Posterior vena cava (tissue), 2 donors: ENCODE measurements around the gene TNIK. TPM values are rescaled to one million over a fixed set of nuclear protein-coding genes. Genes with fewer than 3 reads are reported as not detected.

Experiments used
- DNase-seq: peaks from one replicate; pipeline ENCODE4 v3.0.0-alpha.2; 2020; ENCODE audit warnings: low spot score
- intact Hi-C, 2 donors: fragments of 100-400 bp; cut with DNase I; formaldehyde crosslinking; loops; one replicate each; pipeline versions ENCODE4 v1.14.1 to v1.14.2; 2022 to 2023
- total RNA-seq, 2 donors: library from RNA; stranded (reverse); fragmentation: NEBNext Ultra II Directional; extraction: Animal tissue kit (Norgen Biotek cat#: 25700); gene quantifications; one replicate each; pipeline ENCODE4 v1.2.1, GENCODE V29; 2021
- donor health status: DM: yes; HTN: yes; CAD: no.
- donor health status: DM: yes; HTN: yes; CAD: no.

TNIK gene
- total RNA-seq, 2 donors from 2014 or later: 16.5 to 20.3 TPM

DNA sequence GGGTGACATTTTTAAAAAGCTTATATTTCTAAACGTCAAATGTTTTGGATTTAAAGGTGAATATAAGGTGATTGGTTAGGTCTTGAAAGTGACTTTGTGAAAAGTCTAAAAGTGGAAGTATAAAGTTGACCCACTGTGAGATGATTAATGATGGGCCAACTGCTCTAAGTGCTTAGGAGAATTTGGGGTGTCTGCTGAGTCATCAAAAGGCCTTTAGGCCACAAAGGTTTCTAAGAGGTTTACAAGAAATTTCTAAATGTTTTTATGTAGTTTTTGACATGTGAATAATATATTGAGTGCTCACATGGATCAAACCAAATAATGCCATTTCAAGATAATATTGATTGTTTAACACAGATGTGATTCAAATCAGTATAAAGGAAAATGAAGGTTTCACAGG is 394.5 kb downstream of the TNIK start:
- intact Hi-C loops: no loop called here

DNA sequence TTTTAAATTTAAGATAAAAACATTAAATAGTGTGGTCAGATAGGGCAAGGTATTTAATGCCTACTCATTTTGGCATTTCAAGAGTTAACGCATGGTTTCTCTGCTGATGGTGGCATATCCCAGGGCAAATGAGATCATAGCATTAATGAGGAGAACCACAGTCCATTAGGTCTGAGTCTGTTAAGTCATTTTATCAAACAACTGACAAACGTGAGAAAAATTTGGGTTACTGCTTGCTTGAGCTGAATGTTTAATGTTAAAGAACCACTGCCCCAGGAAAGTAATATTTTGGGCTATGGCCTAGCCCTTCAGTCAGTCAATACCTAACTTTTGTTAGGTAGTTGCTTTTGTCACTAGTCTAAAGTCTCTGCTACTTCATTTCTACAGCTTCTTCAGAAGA is 395.7 kb downstream of the TNIK start:
- intact Hi-C loops: no loop called here
- DNase-seq: no peak

More for the DNA sequence above, 394.5 kb downstream of the TNIK start:
- no peak for DNase-seq

DNA sequence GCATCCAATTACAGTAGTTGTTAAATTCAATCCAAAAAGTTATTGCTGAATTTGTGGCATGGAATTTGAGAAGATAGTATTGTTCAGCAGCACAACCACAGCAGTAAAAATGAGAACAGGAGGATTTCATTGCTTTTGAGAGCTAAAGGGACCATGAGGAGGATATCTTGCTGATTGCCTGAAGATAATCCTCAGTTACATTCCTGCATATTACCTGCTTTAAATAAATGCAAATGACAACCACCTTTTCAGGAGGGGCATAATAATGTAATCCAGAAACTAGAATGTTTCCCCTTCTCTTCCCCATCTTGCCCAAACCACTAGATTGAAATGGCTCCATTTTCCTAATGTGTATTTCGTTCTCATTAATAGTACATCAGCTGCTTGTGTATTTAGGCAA is 398.5 kb downstream of the TNIK start:
- intact Hi-C loops: no loop called here
- no peak for DNase-seq

DNA sequence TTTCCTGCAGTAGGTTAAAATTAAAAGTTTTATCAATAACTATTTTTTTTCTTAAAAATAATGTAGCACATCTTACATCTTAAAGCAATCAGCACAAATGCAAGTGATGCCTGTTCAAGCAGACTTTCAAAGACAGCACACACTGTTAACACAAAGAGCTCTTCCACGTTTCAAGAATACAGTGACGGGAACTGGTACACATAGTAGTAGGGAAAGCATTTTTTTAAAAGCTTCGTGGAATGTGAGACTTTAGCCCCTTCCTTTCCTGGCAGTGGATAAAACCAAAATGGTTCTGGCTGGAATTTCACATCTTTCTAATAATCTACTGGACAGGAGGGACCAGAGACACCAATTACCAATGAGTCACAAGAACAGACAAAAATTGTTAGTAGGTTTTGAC is 400.2 kb downstream of the TNIK start:
- intact Hi-C loops: no loop called here
- no peak for DNase-seq

DNA sequence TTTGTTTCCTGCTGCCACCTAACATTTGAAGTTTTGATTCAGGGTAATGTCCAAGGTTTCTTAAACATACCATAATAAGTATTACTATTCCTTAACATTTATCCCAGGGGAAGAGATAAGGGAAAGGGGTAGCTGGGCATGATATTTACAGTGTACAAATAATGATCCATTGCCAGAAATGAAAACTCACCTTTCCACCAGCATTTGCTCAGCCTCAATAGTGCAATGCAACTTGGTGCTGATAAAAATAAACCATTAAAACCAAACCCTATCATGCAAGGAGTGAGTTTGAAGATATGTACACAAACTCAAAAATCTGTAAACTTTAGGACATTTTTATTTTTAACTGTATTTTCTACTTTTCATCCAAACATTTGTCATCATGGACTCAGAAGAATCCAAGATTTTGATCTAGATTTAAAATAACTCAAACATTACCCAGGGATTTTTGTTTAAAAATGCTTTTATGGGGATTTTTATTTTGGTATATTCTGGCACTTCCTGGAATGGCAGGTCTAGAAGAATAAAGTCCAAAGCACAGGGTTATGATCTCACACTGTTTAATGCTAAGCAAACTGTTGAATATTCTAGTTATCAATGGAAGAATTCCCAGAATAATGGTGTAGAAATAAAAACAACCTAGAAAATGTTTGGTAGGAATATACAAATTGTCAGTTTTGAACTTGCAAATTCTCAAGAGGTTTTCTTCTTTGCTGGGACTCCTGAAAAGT is 401.2 kb downstream of the TNIK start:
- intact Hi-C loops: no loop called here
- DNase-seq: no peak

DNA sequence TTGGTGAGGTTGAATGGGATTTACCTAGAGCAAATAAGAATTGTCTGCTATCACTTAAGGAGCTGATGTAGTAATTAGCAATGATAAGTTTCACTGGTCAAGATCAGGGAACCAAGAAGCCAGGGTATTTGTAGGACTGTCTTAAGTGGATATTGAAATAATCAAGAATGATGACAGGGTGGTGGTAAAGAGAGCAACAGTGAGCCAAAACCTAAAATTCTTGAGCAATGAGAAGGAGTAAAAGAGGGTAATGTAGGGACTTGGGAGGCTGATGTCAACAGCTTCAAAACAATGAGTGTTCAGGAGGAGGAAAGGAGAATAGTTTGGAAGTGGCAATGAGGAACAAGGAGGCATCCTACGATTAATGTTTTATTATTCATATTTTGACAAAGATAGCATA is 402.1 kb downstream of the TNIK start:
- DNase-seq: no peak
- intact Hi-C loops: no loop called here

DNA sequence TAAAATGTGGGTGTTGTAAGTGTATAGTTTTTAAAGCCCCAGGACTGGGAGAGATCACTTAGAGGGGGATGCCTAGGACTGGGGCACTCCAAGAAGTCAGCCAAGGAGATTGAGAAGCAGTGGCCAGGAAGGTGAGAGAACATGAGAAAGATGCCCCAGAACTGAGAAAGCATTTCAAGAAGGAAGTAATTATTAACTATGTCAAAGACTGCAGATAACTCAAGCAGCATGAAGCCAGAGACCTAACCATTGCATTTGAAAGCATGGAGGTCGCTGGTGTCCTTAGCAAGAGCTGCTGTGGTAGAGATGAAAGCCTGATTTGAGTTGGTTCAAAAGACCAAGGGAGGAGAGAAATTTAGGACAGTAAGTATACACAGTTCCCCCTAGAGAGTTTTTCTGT is 403.1 kb downstream of the TNIK start:
- DNase-seq: no peak
- intact Hi-C loops: no loop called here

DNA sequence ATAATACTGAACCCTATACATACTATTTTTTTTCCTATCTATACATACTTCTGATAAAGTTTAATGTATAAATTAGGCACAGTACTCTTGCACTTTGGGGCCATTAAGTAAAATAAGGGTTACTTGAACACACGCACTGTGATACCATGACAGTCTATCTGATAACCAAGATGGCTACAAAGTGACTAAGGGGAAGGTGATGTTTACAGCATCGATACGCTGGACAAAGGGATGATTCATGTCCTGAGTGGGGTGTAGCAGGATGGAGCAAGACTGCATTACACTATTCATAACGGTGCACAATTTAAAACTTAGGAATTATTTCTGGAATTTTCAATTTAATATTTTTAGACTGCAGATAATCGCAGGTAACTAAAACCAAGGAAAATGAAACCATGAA is 403.7 kb downstream of the TNIK start:
- intact Hi-C loops: no loop called here
- no peak for DNase-seq

DNA sequence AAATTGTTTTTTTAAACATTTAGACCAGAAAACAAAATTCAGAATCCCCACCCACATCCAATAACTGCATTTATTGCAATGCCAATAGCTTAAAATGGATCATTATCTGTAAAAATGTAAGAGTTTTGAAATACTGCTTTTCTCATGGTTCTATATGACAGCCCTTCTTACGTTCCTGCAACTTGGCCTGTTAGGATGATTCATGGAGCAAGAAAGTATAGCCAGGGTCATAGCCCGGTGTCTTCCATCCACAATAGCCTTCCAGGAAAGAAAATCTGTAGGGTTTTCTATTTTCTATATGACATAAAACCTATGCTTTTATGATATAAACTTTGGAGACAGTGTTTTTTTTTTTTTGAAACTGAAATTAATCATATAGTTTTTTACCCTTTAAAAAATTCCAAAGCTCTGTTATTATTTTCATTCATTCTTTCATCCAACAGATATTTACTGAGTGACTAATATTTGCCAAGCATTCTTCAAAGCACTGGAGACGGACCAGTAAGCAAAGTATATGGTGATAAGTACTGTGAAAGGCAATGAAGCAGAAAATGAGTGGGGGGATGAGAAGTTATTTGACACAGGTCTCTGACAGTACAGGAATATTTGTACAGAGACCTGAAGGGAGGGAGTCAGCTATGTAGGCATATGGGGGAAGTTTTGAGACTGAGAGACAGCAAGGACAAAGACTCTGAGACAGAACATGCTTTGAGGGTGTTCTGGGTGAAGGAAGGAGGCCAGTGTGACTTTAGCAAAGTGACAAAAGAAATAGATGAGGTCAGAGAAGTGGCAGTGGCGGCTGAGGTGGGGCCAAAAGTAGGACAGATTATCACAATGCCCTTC is 404.6 kb downstream of the TNIK start:
- no peak for DNase-seq
- intact Hi-C loops: no loop called here

DNA sequence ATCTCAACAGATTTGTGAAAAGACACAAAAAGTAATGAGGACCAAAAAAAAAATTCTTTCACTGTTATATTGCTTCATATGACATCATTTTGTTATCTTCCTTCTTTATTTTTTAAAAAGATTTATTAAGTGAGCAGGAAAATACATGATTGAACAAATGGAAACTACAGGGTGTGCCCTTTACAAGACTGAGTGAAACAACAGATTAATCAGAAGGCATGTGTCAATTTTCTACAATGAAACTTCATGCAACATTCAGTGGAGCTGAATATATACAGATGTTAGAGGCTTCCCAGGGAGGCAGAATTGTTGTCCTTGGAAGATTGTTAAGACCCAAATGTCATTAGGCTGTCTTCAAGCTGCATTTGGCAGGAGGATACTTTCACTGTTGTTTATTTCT is 405.3 kb downstream of the TNIK start:
- intact Hi-C loops: no loop called here
- DNase-seq: no peak

DNA sequence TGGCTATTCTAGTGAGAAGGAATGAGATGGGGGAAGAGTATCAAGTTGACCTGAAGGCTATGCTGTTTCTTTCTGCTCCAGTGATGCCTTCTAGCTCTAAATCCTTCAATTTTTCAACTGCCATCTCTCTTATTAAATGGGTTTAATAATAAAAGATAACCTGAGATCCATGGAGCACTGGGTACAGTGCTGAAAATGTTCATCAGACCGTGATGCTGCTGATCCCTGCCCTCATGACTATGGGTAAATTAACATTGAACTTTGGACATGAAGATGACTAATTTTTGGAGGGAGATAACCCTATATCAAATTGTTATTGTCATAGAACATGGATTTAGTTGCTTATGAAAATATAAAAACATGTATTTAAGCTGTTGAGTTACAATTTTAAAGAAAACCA is 406.0 kb downstream of the TNIK start:
- DNase-seq: no peak
- intact Hi-C loops: no loop called here

DNA sequence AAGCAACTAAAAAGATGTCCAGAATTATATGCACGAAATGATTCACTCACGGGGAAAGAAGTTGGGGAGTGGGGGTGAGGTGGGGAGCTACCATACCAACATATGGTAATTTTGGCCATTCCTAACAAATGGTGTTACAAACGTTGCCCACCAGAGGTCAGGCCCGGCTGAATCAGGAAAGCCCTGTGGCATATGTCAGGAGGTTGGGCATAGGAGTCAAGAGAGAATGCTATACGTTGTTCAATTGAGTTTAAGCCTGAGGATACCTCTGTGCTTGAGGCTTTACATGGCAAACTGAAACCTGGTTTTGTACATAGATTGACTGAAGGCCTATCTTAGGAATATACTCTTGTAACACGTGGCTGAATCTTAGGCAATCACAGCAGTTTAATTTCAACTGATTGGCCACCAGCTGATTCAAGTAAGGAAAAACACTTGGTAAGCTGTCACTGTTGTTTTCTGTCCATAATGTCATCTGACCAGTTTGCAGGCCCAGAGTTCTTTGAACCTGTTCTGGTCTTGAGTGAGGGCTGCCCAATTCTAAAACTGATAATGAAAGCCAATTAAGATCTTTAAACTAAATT is 410.3 kb downstream of the TNIK start:
- no peak for DNase-seq

DNA sequence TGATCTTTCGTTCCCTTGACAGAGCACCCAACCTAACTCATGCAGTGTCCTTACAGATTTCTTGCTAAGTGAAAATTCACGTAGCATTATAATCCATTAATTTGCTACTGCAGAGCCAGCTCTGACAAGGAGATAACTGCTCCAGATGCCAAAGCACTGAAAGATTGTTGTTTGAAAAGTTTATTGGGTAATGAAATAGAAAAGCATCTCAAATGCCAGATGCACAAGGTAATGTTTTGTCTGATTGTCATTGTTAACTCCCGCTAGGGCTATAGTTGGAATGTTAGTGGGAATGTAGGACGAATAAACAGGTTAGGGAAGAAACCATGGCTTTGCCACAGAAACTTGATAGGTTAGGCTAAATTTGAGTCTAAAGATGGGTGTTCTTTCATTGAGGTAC is 413.4 kb downstream of the TNIK start:
- DNase-seq: no peak
- intact Hi-C loops: loop anchor here in 1 of 2 donors (10.0 kb wide), 1 partner anchor 518 kb away; no protein-coding TSS in a partner anchor

More for the DNA sequence above, 410.3 kb downstream of the TNIK start:
- intact Hi-C loops: loop anchor here in 1 of 2 donors (10.0 kb wide), 1 partner anchor 515 kb away; no protein-coding TSS in a partner anchor

DNA sequence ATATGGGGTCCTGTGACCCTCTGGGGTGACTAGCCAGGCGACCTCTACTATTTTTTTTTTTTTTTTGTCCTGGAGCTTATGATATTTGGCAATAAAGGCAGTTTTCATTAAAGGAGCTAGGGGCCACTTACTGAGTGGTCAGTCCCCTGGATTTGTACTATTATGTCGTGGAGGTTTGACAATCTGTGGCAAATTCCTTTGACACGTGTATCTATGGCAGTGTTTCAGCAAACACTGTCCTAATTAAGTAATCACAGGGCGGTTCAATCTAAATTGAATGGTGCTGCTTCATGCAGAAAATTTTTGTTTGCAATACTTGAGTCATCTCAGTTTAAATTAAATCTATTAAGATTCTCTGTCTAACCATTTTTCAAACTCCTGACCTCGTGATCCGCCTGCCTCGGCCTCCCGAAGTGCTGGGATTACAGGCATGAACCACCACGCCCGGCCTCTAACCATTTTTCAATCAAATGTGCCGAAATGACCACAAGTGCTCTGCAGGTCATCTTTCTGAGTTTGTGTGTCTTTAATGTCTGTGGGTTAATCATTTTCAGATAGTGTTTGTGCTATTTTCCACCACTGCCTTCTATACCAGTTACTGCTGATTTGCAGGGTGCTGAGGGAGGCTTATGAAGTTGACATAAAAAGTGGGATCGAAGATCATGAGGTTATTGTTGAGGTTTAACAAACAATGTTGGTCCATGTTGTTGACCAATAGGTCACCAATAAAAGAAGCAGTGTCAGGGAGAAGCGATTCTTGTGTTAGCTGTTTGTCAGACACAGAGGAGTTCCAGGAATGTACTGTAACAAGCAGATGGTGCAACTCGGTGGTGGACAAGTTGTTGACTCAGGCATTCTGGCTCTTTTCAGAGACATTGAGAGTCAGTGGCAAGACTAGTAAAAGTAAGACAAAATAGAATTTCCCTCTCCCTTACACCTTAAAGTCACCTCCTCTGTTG is 415.1 kb downstream of the TNIK start:
- intact Hi-C loops: loop anchor here in 1 of 2 donors (10.0 kb wide), 1 partner anchor 520 kb away; no protein-coding TSS in a partner anchor
- no peak for DNase-seq

DNA sequence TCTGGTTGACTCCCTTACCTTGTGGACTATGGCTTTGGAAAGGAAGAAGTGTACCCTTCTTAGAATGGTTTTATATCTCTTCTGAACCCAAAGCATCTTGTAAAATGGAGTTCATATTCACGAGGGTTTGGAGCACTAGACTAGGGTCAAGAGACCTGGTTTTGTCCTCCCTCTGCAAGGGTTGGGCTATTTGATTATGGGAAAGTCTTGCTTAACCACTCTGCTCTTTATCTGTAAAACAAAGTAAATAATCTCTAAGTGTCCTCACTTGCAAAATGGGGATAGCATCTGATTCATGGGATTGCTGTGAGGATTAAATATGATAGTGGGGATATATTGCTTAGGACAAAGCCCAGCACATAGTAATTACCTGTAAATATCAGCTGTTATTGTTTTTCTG is 415.8 kb downstream of the TNIK start:
- DNase-seq: no peak
- intact Hi-C loops: loop anchor here in 1 of 2 donors (10.0 kb wide), 1 partner anchor 520 kb away; no protein-coding TSS in a partner anchor

DNA sequence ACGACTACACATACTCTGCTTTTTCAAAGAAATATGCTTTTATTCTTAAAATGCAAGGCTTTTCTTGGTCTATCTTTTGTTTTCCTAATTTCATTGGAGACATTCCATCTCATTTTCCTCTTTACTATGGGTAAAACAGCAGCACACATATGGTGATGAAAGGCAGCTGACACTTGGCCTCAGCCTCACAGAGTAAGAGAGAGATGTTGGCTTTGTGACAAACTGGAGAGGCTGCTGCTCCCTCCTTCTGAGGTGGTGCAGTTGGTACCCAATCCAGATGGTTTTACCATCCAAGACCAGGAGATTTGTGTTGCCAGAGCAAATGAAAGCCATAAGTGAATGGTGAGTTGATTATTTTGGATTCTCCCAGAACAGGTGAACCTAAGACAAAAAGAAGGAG is 420.5 kb downstream of the TNIK start:
- intact Hi-C loops: loop anchor here in 1 of 2 donors (10.0 kb wide), 1 partner anchor 525 kb away; no protein-coding TSS in a partner anchor
- no peak for DNase-seq

DNA sequence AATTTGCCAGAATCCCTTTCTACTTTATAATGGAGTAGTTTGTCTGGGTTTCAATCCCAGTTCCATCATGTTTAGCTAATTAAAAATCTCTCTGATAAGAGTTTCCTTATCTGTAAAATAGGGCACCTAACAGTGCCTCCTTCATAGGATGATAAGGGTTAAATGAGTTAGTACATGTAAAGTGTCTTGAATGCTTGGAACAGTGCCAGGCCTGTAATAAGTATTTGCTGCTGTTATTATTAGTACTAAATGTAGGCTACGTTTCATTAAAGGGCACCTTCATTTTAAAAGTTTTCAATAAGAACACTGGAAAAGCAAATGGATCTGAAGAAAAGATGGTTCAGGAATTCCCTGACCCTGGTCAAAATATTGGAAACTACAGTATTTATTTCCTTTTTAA is 421.9 kb downstream of the TNIK start:
- intact Hi-C loops: no loop called here
- no peak for DNase-seq

DNA sequence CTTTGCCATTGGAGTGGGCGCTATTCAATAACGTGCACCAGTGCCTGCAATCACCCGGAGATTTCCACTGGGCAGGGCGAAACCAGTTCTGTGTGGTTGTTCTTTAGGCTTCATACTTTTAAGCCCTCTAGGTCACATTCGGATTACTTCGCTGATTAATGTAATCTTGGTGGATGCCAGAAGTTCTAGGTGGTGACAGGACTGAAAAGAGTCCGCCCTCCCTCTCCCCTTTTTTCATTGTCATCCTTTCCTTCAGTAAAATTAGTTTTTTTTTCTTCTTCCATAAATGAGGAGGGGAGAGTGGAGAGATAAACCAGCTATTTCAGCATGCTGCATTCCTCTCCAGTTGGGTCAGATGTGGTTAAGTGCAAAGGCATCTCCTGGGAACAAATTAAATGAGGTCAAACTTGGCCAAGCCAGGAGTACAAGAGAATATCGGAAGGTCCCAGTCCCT is 431.4 kb downstream of the TNIK start:
- DNase-seq: no peak
- intact Hi-C loops: no loop called here
